SKM-1 treated with dmso at 0.1 percent for 144 hours (cell line): ENCODE results near the gene SRP68.
A peak's percentile ranks its signal among the peaks of the same experiment; 100 is the strongest.

ENCODE experiments used
- DNase-seq: peaks from one replicate; lab custom pipeline; 2025; ENCODE audit not compliant: unreplicated experiment; lab: John Stamatoyannopoulos, UW

Gene SRP68

GRCh38 chr17:76018801-76019200 is 53.5 kb downstream of the SRP68 start:
- DNase-seq = no peak

GRCh38 chr17:76018340-76018680 is 54.0 kb downstream of the SRP68 start:
- DNase-seq = no peak

GRCh38 chr17:76017481-76018339 is 54.6 kb downstream of the SRP68 start:
- no peak for DNase-seq

GRCh38 chr17:76014925-76015261 is 57.4 kb downstream of the SRP68 start:
- no peak for DNase-seq

GRCh38 chr17:76014100-76014924 is 58.0 kb downstream of the SRP68 start:
- DNase-seq = peak; percentile 45

GRCh38 chr17:76013377-76013932 is 58.9 kb downstream of the SRP68 start:
- DNase-seq = no peak

GRCh38 chr17:76011951-76012350 is 60.4 kb downstream of the SRP68 start:
- DNase-seq = no peak

- no peak for DNase-seq
These were observed 62.2 kb downstream of the SRP68 start for GRCh38 chr17:76009969-76010661.

GRCh38 chr17:76009447-76009846 is 62.9 kb downstream of the SRP68 start:
- no peak for DNase-seq

GRCh38 chr17:76008630-76009425 is 63.5 kb downstream of the SRP68 start:
- no peak for DNase-seq

GRCh38 chr17:76008208-76008607 is 64.1 kb downstream of the SRP68 start:
- no peak for DNase-seq

GRCh38 chr17:76007850-76008165 is 64.5 kb downstream of the SRP68 start:
- no peak for DNase-seq

GRCh38 chr17:76007131-76007849 is 65.0 kb downstream of the SRP68 start:
- no peak for DNase-seq

GRCh38 chr17:76005263-76006149 is 66.8 kb downstream of the SRP68 start:
- peak; percentile 65 for DNase-seq

- no peak for DNase-seq
These were observed 67.5 kb downstream of the SRP68 start for GRCh38 chr17:76004750-76005262.

- DNase-seq = no peak
These were observed 68.4 kb downstream of the SRP68 start for GRCh38 chr17:76003915-76004314.

GRCh38 chr17:76002100-76002499 is 70.2 kb downstream of the SRP68 start:
- DNase-seq = no peak

GRCh38 chr17:76000755-76001521 is 71.4 kb downstream of the SRP68 start, which contains the start of gene CDK3:
Gene CDK3, plus strand, starts transcription at chr17:76000855. Its CDS starts 571 bp downstream, at chr17:76001426.
- DNase-seq = no peak
